Forelimb muscle (tissue), 1 donor: Measurements from ENCODE around the gene KIF3A. TPM values are rescaled to one million over a fixed set of nuclear protein-coding genes. Genes with fewer than 3 reads are reported as not detected.

Experiments used
- polyA plus RNA-seq: library from polyadenylated mRNA; unstranded; fragments of 120-200 nt; gene quantifications from one replicate; pipeline ENCODE4 v1.2.1, GENCODE V29; 2013; ENCODE audit not compliant: insufficient read length

KIF3A gene
- polyA plus RNA-seq, 1 donor, result 8.6 TPM

Other genes starting within 250 kb of the KIF3A start
- 8.3 TPM for gene IRF1, start 246.8 kb downstream of the KIF3A start, polyA plus RNA-seq
- gene IL5, start 194.0 kb downstream of the KIF3A start, polyA plus RNA-seq, result 0.29 TPM
- gene RAD50, start 180.6 kb downstream of the KIF3A start, polyA plus RNA-seq, result 22.9 TPM
- gene IL13, start 79.4 kb downstream of the KIF3A start, polyA plus RNA-seq, result not detected
- not detected for gene IL4, start 63.6 kb downstream of the KIF3A start, polyA plus RNA-seq
- gene CCNI2, start 9.9 kb upstream of the KIF3A start, polyA plus RNA-seq, result 1.3 TPM
- gene SEPTIN8, start 39.7 kb upstream of the KIF3A start, polyA plus RNA-seq, result 33.0 TPM
- gene SOWAHA, start 75.8 kb upstream of the KIF3A start, polyA plus RNA-seq, result 0.11 TPM
- gene SHROOM1, start 93.1 kb upstream of the KIF3A start, polyA plus RNA-seq, result 2.9 TPM
- gene GDF9, start 128.9 kb upstream of the KIF3A start, polyA plus RNA-seq, result 0.95 TPM
- gene UQCRQ, start 129.1 kb upstream of the KIF3A start, polyA plus RNA-seq, result 185 TPM
- gene LEAP2, start 136.1 kb upstream of the KIF3A start, polyA plus RNA-seq, result 2.2 TPM
- gene AFF4, start 226.1 kb upstream of the KIF3A start, polyA plus RNA-seq, result 42.2 TPM